HepG2 (cell line): ENCODE data around the gene MYH7. TPM values are rescaled to one million over a fixed set of nuclear protein-coding genes. Genes with fewer than 3 reads are reported as not detected.

Experiments
- DNMT3B ChIP-seq: conservative IDR thresholded peaks from 2 replicates; pipeline ENCODE4 v1.6.1; 2016; ENCODE audit warnings: missing biosample characterization, control low read depth
- EP300 ChIP-seq, 3 experiments: sonication (generic) in 1 of 3; formaldehyde crosslinking in 1 of 3; IDR thresholded peaks; 2 replicates each; pipeline versions ENCODE4 v1.5.1 to v1.6.1; 2011 to 2020; ENCODE audit warnings: low read depth in 2 of 3, low read length in 2 of 3, borderline replicate concordance in 1 of 3, improper control_type of control experiment in 1 of 3, mild to moderate bottlenecking in 1 of 3, missing genetic modification reagents in 1 of 3, moderate library complexity in 1 of 3
- FOXM1 ChIP-seq: sonication (generic); formaldehyde crosslinking; IDR thresholded peaks from 2 replicates; pipeline ENCODE4 v1.5.0; 2020; ENCODE audit warnings: missing genetic modification reagents
- HNF4G ChIP-seq, 2 experiments: sonication (generic) in 1 of 2; formaldehyde crosslinking in 1 of 2; IDR thresholded peaks; 2 replicates each; pipeline versions ENCODE4 v1.4.0 to v1.6.1; 2011 to 2020; ENCODE audit warnings: borderline replicate concordance in 2 of 2, low read depth in 2 of 2, mild to moderate bottlenecking in 2 of 2, low read length in 1 of 2, missing genetic modification reagents in 1 of 2, moderate library complexity in 1 of 2
- KDM4B ChIP-seq: sonication (generic); formaldehyde crosslinking; IDR thresholded peaks from 2 replicates; pipeline ENCODE4 v1.4.0; 2020; ENCODE audit warnings: missing genetic modification reagents
- MEIS2 ChIP-seq: sonication (generic); formaldehyde crosslinking; IDR thresholded peaks from 2 replicates; pipeline ENCODE4 v1.9.0; 2021; ENCODE audit warnings: mild to moderate bottlenecking, missing genetic modification reagents
- SMC3 ChIP-seq: IDR thresholded peaks from 2 replicates; pipeline ENCODE4 v1.6.1; 2011; ENCODE audit warnings: low read length, improper control_type of control experiment
- TCF7L2 ChIP-seq: IDR thresholded peaks from 2 replicates; pipeline ENCODE4 v1.6.1; 2011; ENCODE audit warnings: mild to moderate bottlenecking, low read depth, low read length, moderate library complexity
- XBP1 ChIP-seq: sonication (generic); formaldehyde crosslinking; IDR thresholded peaks from 2 replicates; pipeline ENCODE4 v1.5.0; 2020; ENCODE audit warnings: missing genetic modification reagents
- ZFP36L2 ChIP-seq: sonication (generic); formaldehyde crosslinking; IDR thresholded peaks from 2 replicates; pipeline ENCODE4 v1.4.0; 2020; ENCODE audit warnings: missing genetic modification reagents
- ZFP37 ChIP-seq: sonication (generic); formaldehyde crosslinking; IDR thresholded peaks from 2 replicates; pipeline ENCODE4 v1.4.0; 2020; ENCODE audit warnings: missing genetic modification reagents, borderline replicate concordance
- ZNF101 ChIP-seq: sonication (generic); formaldehyde crosslinking; IDR thresholded peaks from 2 replicates; pipeline ENCODE4 v1.4.0; 2020; ENCODE audit warnings: mild to moderate bottlenecking, low read depth, missing genetic modification reagents, borderline replicate concordance
- ZNF329 ChIP-seq: sonication (generic); formaldehyde crosslinking; IDR thresholded peaks from 2 replicates; pipeline ENCODE4 v1.9.0; 2021; ENCODE audit warnings: low read depth, mild to moderate bottlenecking, missing genetic modification reagents
- ZNF34 ChIP-seq: sonication (generic); formaldehyde crosslinking; IDR thresholded peaks from 2 replicates; pipeline ENCODE4 v1.4.0; 2020; ENCODE audit warnings: mild to moderate bottlenecking, missing genetic modification reagents, borderline replicate concordance
- ZNF629 ChIP-seq: sonication (generic); formaldehyde crosslinking; conservative IDR thresholded peaks from 2 replicates; pipeline ENCODE4 v1.5.0; 2020; ENCODE audit warnings: missing genetic modification reagents
- polyA plus RNA-seq, 8 experiments: library from polyadenylated mRNA; depleted of rRNA in 3 of 8; stranded (reverse) in 7 of 8; unstranded in 1 of 8; fragments of >200 nt; fragmentation: Illumina TruSeq in 4 of 8; extraction: Trizol in 4 of 8; gene quantifications; 2 replicates each; pipeline versions ENCODE4 v1.2.1 to v1.2.3, GENCODE V29; 2011 to 2016; ENCODE audit warnings: low read depth in 4 of 8, missing spikeins in 1 of 8, mixed read lengths in 1 of 8; ENCODE audit not compliant: insufficient read depth in 1 of 8
- total RNA-seq, 5 experiments: library from RNA; depleted of rRNA; stranded (reverse); fragments of >200 nt; fragmentation: Illumina TruSeq; extraction: Trizol; gene quantifications; 2 replicates each; pipeline ENCODE4 v1.2.3, GENCODE V29; 2016; ENCODE audit warnings: low read depth in 1 of 5
- TF ChIP-seq, protein P1 (sequence below): sonication (generic); formaldehyde crosslinking; IDR thresholded peaks from 2 replicates; pipeline ENCODE4 v1.5.0; 2020; ENCODE audit warnings: missing genetic modification reagents
- TF ChIP-seq, protein P2 (sequence below): sonication (generic); formaldehyde crosslinking; IDR thresholded peaks from 2 replicates; pipeline ENCODE4 v1.8.1; 2023; ENCODE audit warnings: mild to moderate bottlenecking, inconsistent platforms, moderate library complexity, missing genetic modification reagents, borderline replicate concordance
- TF ChIP-seq, protein P3 (sequence below): sonication (generic); formaldehyde crosslinking; IDR thresholded peaks from 2 replicates; pipeline ENCODE4 v1.4.0; 2020; ENCODE audit warnings: mild to moderate bottlenecking, missing genetic modification reagents, borderline replicate concordance
- TF ChIP-seq, protein P4 (sequence below): IDR thresholded peaks from 2 replicates; pipeline ENCODE4 v1.6.1; 2016; ENCODE audit warnings: low read depth, control low read depth
- TF ChIP-seq, protein P5 (sequence below): IDR thresholded peaks from 2 replicates; pipeline ENCODE4 v1.6.1; 2016; ENCODE audit warnings: missing compliant biosample characterization, missing genetic modification reagents, borderline replicate concordance

The MYH7 gene
- total and polyA plus RNA-seq, 2 of the 13 experiments (the other 11 are each of a cell fraction or from before 2014, with no cell fraction given), result 0.04 TPM; not detected in 1

DNA sequence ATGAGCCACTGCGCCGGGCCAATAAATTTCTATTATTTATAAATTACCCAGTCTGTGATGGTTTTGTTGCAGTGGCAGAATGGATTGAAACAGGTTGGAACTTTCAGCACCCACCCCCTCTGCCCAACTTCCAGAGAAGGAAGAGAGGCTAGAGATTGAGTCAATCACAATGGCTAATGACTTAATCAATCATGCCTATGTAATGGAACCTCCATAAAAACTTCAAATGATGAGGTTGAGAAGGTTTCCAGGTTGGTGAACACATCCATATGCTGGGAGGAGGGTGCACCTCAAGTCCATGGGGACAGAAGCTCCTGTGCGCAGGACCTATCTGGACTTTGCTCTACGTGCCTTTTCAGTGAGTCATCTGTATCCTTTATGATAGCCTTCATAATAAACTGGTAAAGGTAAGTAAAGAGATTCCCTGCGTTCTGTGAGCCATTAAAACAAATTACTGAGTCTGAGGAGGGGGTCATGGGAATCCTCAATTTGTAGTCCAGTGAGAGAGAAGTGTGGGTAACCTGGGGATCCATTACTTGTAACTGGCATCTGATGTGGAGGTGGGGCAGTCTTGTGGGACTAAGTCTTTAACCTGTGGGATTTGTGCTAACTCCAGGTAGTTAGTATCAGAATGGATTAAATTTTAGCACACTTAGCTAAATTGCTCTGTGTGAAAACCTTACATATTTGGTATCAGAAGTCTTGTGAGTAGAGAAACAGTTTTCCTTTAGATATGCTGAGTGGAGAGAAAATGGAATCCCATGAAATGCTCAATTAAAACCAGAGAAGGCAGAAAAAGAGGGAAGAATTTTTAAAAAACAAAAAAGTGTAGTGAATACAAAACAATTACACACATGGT, 22.4 kb upstream of the MYH7 start (continued):
- peak in 1 of 2 experiments; percentile 51; a peak in 1 of 4 replicates for TF ChIP-seq EP300 (IDR thresholded peaks at IDR 0.05; ENCODE audit: low read depth in 2 of 2, low read length in 2 of 2)
- TF ChIP-seq EP300 (CRISPR knock-in tag; IDR thresholded peaks at IDR 0.05; ENCODE audit: borderline replicate concordance), result 0 out of 2 replicates have a peak, but pooled peaks have one; percentile 26
- TF ChIP-seq DNMT3B (CRISPR knock-in tag), result 0 out of 2 replicates have a peak, but pooled peaks have one; percentile 36
- TF ChIP-seq, protein P1, sequence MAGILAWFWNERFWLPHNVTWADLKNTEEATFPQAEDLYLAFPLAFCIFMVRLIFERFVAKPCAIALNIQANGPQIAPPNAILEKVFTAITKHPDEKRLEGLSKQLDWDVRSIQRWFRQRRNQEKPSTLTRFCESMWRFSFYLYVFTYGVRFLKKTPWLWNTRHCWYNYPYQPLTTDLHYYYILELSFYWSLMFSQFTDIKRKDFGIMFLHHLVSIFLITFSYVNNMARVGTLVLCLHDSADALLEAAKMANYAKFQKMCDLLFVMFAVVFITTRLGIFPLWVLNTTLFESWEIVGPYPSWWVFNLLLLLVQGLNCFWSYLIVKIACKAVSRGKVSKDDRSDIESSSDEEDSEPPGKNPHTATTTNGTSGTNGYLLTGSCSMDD (CRISPR knock-in tag), result 0 out of 2 replicates have a peak, but pooled peaks have one; percentile 1
- no peak for TF ChIP-seq XBP1 (CRISPR knock-in tag)
- TF ChIP-seq, protein P2, sequence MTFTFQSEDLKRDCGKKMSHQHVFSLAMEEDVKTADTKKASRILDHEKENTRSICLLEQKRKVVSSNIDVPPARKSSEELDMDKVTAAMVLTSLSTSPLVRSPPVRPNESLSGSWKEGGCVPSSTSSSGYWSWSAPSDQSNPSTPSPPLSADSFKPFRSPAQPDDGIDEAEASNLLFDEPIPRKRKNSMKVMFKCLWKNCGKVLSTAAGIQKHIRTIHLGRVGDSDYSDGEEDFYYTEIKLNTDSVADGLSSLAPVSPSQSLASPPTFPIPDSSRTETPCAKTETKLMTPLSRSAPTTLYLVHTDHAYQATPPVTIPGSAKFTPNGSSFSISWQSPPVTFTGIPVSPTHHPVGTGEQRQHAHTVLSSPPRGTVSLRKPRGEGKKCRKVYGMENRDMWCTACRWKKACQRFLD (CRISPR knock-in tag), result no peak
- TF ChIP-seq ZNF101 (CRISPR knock-in tag), result no peak
- TF ChIP-seq, protein P3, sequence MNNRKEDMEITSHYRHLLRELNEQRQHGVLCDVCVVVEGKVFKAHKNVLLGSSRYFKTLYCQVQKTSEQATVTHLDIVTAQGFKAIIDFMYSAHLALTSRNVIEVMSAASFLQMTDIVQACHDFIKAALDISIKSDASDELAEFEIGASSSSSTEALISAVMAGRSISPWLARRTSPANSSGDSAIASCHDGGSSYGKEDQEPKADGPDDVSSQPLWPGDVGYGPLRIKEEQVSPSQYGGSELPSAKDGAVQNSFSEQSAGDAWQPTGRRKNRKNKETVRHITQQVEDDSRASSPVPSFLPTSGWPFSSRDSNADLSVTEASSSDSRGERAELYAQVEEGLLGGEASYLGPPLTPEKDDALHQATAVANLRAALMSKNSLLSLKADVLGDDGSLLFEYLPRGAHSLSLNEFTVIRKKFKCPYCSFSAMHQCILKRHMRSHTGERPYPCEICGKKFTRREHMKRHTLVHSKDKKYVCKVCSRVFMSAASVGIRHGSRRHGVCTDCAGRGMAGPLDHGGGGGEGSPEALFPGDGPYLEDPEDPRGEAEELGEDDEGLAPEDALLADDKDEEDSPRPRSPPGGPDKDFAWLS, result no peak
- no peak for TF ChIP-seq ZFP36L2 (CRISPR knock-in tag)
- TF ChIP-seq HNF4G (IDR thresholded peaks at IDR 0.05; ENCODE audit: borderline replicate concordance, low read depth, low read length), result peak; percentile 80; the same call in 1 of the 2 replicates
- peak; percentile 93; the same call in 1 of the 2 replicates for TF ChIP-seq HNF4G (CRISPR knock-in tag; IDR thresholded peaks at IDR 0.05; ENCODE audit: borderline replicate concordance, low read depth)
- TF ChIP-seq TCF7L2, result no peak
- TF ChIP-seq, protein P4, sequence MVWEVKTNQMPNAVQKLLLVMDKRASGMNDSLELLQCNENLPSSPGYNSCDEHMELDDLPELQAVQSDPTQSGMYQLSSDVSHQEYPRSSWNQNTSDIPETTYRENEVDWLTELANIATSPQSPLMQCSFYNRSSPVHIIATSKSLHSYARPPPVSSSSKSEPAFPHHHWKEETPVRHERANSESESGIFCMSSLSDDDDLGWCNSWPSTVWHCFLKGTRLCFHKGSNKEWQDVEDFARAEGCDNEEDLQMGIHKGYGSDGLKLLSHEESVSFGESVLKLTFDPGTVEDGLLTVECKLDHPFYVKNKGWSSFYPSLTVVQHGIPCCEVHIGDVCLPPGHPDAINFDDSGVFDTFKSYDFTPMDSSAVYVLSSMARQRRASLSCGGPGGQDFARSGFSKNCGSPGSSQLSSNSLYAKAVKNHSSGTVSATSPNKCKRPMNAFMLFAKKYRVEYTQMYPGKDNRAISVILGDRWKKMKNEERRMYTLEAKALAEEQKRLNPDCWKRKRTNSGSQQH (CRISPR knock-in tag), result peak; percentile 57; the same call in 1 of the 2 replicates
- TF ChIP-seq MEIS2 (CRISPR knock-in tag), result no peak
- TF ChIP-seq SMC3, result 0 out of 2 replicates have a peak, but pooled peaks have one; percentile 2
- no peak for TF ChIP-seq FOXM1 (CRISPR knock-in tag)
- TF ChIP-seq ZNF629 (CRISPR knock-in tag), result 0 out of 2 replicates have a peak, but pooled peaks have one; percentile 11
- TF ChIP-seq, protein P5, sequence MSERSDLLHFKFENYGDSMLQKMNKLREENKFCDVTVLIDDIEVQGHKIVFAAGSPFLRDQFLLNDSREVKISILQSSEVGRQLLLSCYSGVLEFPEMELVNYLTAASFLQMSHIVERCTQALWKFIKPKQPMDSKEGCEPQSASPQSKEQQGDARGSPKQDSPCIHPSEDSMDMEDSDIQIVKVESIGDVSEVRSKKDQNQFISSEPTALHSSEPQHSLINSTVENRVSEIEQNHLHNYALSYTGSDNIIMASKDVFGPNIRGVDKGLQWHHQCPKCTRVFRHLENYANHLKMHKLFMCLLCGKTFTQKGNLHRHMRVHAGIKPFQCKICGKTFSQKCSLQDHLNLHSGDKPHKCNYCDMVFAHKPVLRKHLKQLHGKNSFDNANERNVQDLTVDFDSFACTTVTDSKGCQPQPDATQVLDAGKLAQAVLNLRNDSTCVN, result no peak
- no peak for TF ChIP-seq ZNF329 (CRISPR knock-in tag)
- TF ChIP-seq KDM4B, result no peak
- TF ChIP-seq ZNF34, result no peak
- no peak for TF ChIP-seq ZFP37 (CRISPR knock-in tag)
